Urinary bladder (tissue), 4 donors: ENCODE measurements around the gene MKNK1. TPM values are rescaled to one million over a fixed set of nuclear protein-coding genes. Genes with fewer than 3 reads are reported as not detected.

ENCODE experiments used
- DNase-seq: peaks from one replicate; pipeline ENCODE4 v3.0.0-alpha.2; 2015; ENCODE audit errors: extremely low spot score
- H3K27ac ChIP-seq: one replicate; pipeline ENCODE4 v1.5.1; 2013; ENCODE audit warnings: low read depth, mild to moderate bottlenecking, moderate library complexity
- H3K36me3 ChIP-seq: one replicate; pipeline ENCODE4 v1.6.1; 2013; ENCODE audit warnings: mild to moderate bottlenecking, moderate library complexity; ENCODE audit not compliant: insufficient read depth
- H3K4me1 ChIP-seq: one replicate; pipeline ENCODE4 v1.6.1; 2013; ENCODE audit warnings: mild to moderate bottlenecking, moderate library complexity; ENCODE audit not compliant: insufficient read depth
- H3K4me3 ChIP-seq: one replicate; pipeline ENCODE4 v1.5.1; 2013; ENCODE audit warnings: low read depth, low read length
- WGBS: extraction: QIAGEN DNeasy Blood & Tissue Kit; methylation state at CpG from one replicate; pipeline ENCODE4 v1.1.7; 2013; 5-methylcytosine and 5-hydroxymethylcytosine counted together
- polyA plus RNA-seq: library from polyadenylated mRNA; stranded (reverse); fragments of 200-250 nt; gene quantifications from one replicate; pipeline ENCODE4 v1.2.3, GENCODE V29; 2013
- total RNA-seq: library from RNA; depleted of rRNA; stranded (reverse); fragments of >200 nt; gene quantifications from one replicate; pipeline ENCODE4 v1.2.3, GENCODE V29; 2014
- donor health status: healthy with polysubstance abuse.
- donor health status: healthy.

Gene MKNK1
- total and polyA plus RNA-seq, 2 donors: 25.7 to 37.3 TPM

DNA sequence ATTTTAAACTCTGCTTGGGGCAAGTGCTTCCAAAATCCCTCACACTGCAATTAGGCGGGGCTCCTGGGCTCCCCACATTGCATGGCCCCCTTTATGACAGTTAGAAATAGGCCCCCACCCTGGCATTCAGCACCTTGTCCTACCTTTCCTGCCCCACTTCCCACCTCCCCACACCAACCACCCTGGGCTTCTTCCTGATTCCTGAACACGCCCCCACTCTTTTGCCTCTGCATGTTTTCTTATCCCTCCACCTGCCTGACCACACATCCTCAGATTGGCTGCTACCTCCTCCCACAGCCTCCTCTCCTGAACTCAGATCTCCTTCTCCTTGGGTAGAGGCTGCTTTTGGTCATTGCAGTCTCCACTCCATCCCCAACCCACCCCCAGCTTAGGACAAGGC is 11.0 kb upstream of the MKNK1 start:
- no peak overlapping the region for H3K27ac ChIP-seq
- H3K4me3 ChIP-seq: no peak overlapping the region
- no peaks in the 10 kb centered on the region for H3K36me3 ChIP-seq
- H3K4me1 ChIP-seq: no peaks in the 10 kb centered on the region
- 90% methylated on average over 2 of the region's 2 CpGs for WGBS
- DNase-seq: no peak

DNA sequence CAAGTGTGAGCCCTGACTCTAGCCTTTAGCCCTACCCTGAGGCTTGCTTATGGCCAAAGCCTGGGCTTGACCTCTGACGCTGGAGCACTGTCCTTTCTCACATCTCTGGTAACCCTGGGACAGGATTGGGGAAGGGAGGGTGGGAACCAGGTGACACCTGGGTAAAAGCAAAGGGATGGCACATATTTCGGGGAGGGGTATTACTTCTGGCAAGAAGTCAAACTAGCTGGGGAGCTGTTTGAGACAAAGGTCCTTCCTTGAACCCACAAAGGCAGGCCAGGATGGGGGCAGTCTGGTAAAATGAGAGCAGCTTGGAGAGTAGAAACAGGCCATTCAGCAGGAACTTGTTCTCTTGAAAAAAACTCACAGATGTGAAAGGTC is 10.5 kb upstream of the MKNK1 start:
- no peak for DNase-seq
- Histone ChIP-seq H3K4me1 (no peaks in the 10 kb centered on the region), H3K27ac (no peak overlapping the region), H3K36me3 (no peaks in the 10 kb centered on the region), H3K4me3 (no peak overlapping the region)
- WGBS: 76% methylated on average over 2 of the region's 2 CpGs

DNA sequence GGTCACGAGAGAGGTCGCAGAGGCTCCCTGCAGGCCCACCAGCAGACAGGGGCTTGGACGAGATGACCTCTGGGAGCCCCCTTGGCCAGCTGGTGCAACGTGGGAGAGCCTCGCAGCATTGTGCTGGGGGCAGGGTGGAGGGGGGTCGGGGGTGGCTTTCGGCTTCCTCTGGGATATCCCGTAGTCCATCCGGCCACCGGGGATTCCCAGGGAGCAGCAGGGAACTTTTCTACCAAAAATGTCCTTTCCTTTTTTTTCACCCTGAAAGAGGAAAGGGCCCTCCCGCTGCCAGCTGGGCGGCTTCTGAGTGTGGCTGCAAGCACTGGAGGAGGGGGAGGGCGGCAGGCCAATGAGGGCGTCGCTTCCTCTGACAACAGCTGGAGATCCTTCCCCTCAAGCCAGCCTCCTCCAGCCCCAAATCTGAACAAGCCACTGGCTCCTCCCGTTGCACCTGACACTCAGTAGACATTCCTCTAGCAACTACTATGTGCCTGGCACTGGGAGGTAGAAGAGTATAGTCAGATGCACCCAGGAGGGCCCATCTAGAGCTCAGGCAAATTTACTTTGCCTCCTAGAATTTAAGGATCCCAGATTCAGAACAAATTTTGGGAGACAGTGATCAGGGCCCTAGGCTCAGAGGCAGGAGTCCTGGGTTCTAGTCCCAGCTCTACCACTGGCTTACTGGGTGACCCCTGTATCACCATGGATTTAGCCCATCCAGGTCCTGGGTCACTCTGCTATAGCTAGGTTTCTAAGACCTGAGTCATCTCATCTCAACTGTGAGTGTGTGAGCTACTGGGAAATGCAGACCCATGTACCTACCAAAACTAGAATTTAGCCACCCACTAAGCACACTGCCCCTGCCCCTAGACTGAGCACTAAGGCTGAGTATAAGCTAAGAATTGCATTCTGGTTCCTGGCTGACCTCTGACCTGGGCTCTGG is 9.9 kb upstream of the MKNK1 start:
- WGBS: 3% methylated on average over 16 of the region's 16 CpGs

DNA sequence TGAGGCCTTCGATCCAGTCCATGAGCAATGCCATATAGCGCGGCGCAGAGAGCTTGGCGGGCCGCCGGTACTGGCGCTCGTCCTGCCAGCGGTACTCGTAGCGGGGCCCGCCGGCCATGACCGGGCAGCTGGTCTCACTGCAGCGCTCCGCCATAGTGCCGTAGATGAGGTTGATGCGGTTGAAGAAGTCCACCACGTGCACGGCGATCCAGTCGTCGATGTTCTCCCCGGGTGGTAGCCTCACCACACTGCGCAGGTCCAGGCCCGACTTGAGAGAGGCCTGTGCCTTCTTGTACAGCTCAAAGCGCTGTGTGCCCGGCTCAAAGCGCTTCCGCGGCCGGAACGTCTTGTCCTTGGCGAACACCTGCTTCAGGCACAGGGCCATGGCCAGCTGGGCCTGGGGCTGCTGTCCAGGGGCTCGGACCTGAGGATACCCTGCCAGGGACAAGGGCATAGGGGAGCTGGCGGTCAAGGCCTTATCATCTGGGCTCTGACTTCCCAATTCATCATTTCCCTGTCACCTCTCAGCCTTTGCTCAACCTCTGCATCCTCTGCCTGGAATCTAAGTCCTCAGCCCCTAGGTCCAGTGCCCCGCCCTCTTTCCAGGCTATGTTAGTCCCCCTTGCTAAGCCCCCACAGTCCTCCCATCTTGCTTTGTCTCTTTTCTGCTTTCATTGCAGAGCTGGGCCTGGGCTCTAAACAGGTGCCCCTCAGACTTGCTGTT is 9.0 kb upstream of the MKNK1 start:
- H3K27ac ChIP-seq: peak overlapping the region; percentile 1

More for the DNA sequence above, 9.9 kb upstream of the MKNK1 start:
- DNase-seq: no peak
- no peaks in the 10 kb centered on the region for H3K4me1 ChIP-seq
- H3K4me3 ChIP-seq: no peak overlapping the region
- peak overlapping the region; percentile 1 for H3K27ac ChIP-seq
- no peaks in the 10 kb centered on the region for H3K36me3 ChIP-seq

DNA sequence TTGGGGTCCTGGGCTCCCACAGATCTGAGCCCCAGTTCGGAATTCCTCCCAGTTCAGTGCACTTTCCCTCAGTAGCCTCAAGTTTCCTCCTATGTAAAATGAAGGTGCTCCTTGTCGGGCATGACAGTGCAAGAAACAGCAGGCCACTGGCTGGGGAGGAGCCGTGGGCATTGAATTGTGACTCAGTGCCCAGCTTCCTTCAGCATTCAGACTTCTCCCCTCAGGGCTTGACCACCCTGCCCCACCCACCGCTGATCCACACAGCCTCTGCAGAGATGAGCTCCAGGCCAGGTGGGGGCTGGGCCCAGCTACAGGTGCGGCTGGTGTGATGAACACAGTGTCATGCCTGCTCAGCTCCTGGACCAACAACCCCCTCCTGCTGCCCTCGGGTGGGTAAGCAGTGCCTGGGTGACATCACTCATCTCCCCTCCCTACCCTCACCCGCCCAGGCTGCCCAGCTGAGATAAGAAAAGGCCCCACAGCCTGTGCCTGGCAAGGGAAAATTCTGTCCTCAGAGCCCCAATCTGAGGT is 7.7 kb upstream of the MKNK1 start:
- 65% methylated on average over 7 of the region's 7 CpGs for WGBS
- DNase-seq: no peak
- no peaks in the 10 kb centered on the region for H3K36me3 ChIP-seq
- no peaks in the 10 kb centered on the region for H3K4me1 ChIP-seq
- H3K27ac ChIP-seq: peak overlapping the region; percentile 75
- no peak overlapping the region for H3K4me3 ChIP-seq

More for the DNA sequence above, 9.0 kb upstream of the MKNK1 start:
- H3K4me1 ChIP-seq: no peaks in the 10 kb centered on the region
- DNase-seq: no peak
- WGBS: 90% methylated on average over 38 of the region's 38 CpGs
- no peak overlapping the region for H3K4me3 ChIP-seq
- no peaks in the 10 kb centered on the region for H3K36me3 ChIP-seq

DNA sequence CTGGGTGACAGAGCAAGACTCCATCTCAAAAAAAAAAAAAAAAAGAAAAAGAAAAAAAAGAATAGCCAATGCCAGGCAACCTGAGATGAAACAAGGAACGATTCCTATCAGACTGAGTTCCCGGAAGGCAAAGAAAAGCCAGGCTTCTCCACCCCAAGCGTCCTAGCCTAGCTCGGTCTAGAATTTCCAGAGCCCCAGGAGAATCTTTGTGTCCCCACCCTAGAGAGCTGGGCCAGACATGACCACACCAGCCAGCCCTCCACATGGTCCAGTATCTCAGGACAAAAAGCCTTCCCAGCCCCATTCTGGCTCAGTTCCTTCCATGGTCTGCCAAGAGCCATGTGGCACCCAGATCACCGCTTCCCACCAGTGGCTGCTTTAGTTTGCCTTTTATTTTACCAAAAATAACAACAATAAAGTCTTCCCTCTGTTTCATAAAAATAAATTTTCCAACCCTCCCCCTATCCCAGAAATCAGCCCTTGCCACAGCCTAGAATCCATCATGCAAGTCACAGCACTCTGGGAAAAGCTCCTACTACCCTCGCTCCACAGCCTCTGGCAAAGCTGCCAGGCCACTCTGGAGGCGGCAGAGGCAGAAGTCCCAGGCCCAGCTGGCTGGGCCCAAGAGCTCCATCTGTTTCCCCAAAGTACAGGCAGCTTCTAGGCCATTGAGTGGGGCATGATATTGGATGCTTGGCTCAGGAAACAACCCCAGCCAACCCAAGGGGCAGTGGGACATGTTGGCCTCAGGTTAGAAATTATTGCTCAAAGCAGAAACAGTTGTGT is 3.5 kb upstream of the MKNK1 start:
- Histone ChIP-seq H3K4me1 (no peaks in the 10 kb centered on the region), H3K36me3 (no peaks in the 10 kb centered on the region), H3K4me3 (no peak overlapping the region), H3K27ac (no peak overlapping the region)
- DNase-seq: no peak
- WGBS: 83% methylated on average over 7 of the region's 7 CpGs

DNA sequence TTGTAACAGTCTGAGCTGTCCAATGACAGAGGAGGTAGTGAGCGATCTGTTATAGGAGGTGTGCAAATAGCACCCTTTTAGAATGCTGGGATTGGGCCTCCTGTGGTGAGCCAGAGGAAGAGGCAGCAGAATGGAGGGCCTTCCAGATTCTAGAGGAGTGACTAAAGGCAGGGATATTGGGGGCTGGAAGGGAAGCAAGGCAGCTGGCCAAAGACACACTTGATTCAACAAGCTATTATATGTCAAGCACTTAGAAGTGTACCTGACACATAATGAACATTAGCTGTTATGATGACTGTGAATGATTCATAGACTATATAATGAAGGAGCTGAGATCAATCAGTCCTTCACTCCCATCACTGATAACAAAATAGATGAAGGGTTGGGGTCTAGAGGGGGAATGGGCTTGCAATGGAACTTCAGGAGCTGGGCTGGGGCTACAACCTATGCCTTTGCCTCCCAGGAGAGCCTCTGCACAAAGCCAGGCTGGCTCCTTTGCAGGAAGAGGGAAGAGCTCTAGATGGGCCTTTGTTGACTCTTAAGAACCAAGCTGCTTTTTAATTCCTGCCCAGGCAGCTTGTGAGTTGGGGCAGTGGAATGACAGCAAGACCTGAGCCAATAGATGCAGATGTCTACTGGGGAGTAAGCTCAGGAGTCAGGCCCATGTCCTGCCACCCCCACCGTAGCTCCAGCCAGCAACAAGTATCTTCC is 2.3 kb upstream of the MKNK1 start:
- no peaks in the 10 kb centered on the region for H3K4me1 ChIP-seq
- no peak for DNase-seq
- H3K4me3 ChIP-seq: no peak overlapping the region
- no peak overlapping the region for H3K27ac ChIP-seq
- H3K36me3 ChIP-seq: no peaks in the 10 kb centered on the region
- WGBS: 89% methylated on average over 2 of the region's 2 CpGs

DNA sequence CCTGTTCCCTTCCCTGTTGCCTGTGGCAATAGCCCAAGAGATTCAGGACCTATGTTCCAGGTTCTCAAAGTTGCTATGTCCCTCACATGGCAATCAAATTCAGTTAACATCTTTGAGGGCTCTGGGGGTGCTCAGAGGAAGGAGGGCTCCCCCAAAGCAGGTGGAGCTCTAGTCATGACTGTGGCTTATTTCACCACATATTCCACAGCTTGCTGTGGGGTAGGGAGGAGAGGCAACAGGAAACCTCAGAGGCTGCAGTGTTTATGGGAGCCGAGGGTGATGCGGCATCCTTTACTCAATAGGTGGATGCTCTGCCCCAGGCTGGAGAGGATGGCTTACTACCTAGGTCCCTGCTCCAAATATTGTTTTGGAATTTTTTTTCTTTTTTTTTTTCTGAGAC is 1.2 kb upstream of the MKNK1 start:
- Histone ChIP-seq H3K4me3 (no peak overlapping the region), H3K36me3 (no peaks in the 10 kb centered on the region), H3K4me1 (no peaks in the 10 kb centered on the region), H3K27ac (no peak overlapping the region)
- WGBS: 87% methylated on average over 2 of the region's 2 CpGs
- DNase-seq: no peak

DNA sequence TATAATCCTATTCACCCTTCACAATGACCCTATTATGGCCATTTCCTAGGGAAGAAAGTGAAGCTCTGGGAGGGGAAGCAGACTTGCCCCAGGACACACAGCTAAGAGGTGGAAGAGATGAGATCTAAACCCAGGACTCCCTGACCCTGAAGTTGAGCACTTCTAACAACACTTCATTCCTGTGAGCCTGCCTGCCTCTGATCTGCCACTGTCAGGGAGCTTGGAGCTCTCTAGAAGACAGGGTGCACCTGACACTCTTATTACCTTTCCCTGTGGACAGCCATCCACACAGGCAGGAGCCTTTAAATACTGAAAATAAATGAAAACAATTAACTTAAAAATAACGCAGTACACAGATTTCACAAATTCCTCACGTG is 599 bp downstream of the MKNK1 start:
- no peaks in the 10 kb centered on the region for H3K4me1 ChIP-seq
- WGBS: 2% methylated on average over 2 of the region's 2 CpGs

DNA sequence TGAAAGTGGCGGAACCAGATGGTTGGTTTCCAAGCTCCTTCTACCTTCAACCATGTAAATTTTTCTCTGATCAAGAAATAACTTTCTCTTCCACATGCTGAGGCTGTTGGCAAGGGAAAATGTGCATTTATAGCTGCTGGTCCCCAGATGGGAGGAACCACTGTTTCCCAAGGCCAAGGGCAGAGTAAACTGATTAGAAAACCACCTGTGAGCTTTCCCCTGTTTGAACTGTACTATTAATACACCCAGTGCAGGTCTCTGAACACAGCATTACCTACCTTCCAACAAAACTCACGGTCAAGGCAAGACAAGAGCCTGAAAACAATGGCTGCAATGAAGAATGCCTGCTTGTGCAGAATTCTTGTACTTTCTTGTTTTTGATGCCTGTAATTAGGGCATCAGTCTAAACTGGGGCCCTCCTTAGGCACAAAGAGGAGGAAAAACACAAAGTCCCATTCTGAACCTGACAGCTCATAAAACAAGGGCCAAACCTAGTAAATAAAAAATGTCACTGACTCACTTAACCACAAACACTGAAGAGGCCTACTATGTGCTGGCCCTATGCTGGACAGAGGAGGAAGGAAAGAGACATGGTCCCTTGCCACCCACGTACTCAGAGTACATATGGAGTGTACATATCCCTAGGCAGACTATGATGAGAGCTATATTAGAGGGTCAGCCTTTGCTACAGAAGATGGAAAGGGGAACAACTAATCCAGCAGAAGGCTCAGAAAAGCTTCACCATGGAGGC is 2.6 kb downstream of the MKNK1 start:
- no peak for DNase-seq
- Histone ChIP-seq H3K27ac (no peak overlapping the region), H3K4me3 (no peak overlapping the region), H3K36me3 (no peaks in the 10 kb centered on the region), H3K4me1 (no peaks in the 10 kb centered on the region)
- 94% methylated on average over 3 of the region's 3 CpGs for whole genome bisulfite sequencing

More for the DNA sequence above, 599 bp downstream of the MKNK1 start:
- no peak for DNase-seq
- H3K27ac ChIP-seq: no peak overlapping the region
- no peaks in the 10 kb centered on the region for H3K36me3 ChIP-seq
- peak overlapping the region; percentile 71 for H3K4me3 ChIP-seq

DNA sequence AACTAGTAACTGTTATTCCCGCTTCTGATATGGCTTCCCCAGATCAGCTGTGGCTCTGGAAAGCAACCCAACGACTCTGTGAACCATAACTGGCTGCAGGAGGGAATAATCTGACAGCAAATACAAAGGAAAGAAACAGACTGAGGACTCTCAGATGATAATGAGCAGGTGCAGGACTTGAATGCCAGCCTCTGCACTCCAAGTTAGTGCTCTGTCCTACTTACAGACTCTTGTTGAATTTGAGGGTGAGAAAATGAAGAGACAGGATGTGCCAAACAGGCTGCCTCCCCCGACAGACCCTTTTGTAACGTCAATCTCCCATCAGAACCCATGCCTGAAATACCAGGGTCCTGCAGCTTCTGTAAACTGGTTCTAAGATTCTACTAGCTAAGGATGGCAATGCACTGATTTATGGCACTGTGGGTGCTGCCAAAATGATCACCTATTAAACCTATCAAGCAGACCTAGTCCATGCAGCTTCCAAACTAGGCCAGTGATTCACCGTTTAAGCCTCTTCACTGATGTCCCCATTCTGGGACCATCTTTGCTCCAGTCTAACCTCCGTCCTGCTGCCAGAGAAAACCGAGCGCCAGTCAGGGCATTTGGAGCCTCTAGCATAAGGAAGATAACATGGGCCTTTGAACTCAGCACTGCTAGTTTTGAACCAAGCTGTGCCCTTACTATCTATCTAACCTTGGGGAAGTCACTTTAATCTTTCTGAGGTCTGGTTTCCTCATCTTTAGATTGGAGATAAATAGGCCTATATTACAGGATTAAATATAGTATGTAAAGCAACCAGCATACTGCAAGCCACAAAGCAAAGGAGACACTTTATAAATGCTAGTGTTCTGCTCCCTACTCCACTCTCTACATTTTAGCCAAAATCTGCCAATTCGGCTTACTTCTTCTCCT is 4.8 kb downstream of the MKNK1 start:
- no peak for DNase-seq
- WGBS: 81% methylated on average over 9 of the region's 9 CpGs
- Histone ChIP-seq H3K36me3 (no peaks in the 10 kb centered on the region), H3K4me3 (no peak overlapping the region), H3K27ac (no peak overlapping the region), H3K4me1 (no peaks in the 10 kb centered on the region)

DNA sequence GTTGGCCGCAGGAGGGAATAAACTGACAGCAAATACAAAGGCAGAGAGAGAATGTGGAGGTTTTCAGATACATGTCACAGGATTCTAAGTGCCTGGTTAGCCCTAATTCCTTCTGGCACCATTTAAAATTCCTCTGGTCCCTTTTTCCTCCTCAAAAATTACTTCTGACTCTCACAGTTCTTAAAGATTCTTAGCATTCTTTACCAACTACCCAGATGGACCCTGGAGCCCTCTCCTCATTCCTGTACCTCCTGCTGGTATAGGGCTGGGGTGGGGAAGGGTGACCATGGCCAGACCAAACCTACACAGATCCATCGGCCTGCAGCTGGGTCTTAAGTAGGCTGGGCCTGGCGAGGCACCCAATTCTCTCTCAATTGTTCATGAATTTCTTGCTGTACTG is 7.2 kb downstream of the MKNK1 start:
- Histone ChIP-seq H3K4me3 (no peak overlapping the region), H3K4me1 (no peaks in the 10 kb centered on the region), H3K36me3 (no peaks in the 10 kb centered on the region), H3K27ac (no peak overlapping the region)
- no peak for DNase-seq
- 88% methylated on average over 3 of the region's 3 CpGs for WGBS
